HG02938 (cell line): ENCODE data around the gene GNS.
A peak's percentile ranks its signal among the peaks of the same experiment; 100 is the strongest.
"Not testable (repeated sequence)": the region's sequence is repeated elsewhere in the genome, so short reads cannot be mapped to it uniquely, and the experiment has no call there.

Source experiments
- ATAC-seq: cut with Tn5 transposase; IDR thresholded peaks from one replicate; pipeline ENCODE4 v1.9.1; 2021; ENCODE audit warnings: mild to moderate bottlenecking, moderate library complexity; ENCODE audit not compliant: unreplicated experiment

The GNS gene

DNA sequence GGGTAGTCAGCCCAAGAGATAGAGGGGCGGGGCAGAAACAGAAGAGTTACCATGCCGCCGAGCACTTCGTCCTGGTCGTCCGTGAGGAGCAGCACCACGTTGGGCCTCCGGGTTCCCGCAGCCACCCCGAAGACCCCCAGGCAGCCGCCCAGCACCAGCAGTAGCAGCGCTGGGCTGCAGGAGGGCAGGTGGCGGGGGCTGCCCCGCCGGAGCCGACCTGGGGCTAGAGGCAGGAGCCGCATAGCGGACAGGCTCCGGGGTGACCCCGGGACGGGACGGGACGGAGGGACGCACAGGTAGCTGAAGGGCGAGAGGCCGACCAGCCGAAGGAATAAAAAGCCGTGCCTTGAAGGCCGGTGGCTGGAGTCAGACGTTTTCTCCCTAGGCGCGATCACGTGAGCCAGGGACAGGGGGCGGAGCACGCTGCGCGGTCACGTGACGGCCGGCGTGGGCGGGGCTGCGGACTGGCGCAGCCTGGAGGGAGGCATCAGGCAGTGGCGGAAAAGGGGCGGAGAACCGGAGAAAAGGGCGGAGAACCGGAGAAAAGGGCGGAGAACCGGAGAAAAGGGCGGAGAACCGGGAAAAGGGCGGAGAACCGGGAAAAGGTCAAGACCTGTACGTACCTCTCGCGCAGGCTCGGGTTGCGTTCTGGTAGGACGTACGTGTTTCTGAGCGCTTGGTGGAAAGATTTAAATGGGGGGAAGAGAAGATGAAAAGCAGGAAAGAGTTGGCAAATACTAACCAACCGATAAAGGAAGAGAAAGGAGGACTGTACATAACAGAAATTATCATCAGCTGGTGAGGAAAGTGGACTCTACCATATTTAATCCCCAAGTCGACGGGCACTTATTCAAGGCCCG lies at the start of gene GNS:
Gene GNS (minus strand): TSS at position 372 of the 860 bp plus-strand sequence. CDS start 130 bp downstream, at position 242.
- peak; percentile 75 for ATAC-seq

DNA sequence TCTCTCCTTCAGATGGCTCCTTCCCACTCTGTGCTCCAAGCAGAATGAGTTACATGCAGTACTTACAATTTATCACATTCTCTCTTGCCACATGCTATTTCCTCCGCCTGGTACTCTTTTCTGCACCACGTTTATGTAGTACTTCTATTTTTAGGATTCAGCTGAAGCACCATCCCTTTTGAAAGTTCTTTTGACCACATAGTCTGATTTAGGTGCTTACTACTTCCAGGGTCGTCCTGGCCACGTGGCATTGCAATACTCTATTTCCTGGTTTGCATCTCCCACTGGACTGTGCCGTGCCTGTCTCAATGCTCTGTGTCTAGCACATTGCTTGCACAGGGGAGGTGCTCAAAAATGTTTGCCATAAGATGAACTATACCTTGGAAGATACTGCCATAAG lies 48.9 kb upstream of the GNS start:
- ATAC-seq: no peak

GRCh38 chr12:64806593-64807460 lies 47.6 kb upstream of the GNS start:
- no peak for ATAC-seq

DNA sequence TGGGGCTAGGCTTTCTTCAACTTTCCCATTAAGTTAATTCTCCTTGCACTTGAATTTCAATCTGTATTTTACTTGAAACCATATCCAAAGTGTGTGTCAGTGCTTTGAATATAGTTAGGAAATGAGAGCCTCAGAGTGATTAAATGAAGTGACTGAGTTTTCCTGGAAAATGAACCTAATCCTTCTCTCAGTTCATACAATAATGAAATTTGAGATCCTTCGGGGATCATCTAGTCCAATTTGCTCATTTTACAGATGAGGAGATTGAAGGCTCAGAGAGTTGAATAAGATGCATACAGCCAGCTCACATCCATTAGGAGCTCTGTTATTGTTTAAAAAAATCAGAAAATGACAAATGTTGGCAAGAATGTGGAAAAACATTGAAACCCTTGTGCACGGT lies 47.0 kb upstream of the GNS start:
- no peak for ATAC-seq

GRCh38 chr12:64802180-64802775 lies 43.1 kb upstream of the GNS start:
- ATAC-seq: not testable (repeated sequence)

DNA sequence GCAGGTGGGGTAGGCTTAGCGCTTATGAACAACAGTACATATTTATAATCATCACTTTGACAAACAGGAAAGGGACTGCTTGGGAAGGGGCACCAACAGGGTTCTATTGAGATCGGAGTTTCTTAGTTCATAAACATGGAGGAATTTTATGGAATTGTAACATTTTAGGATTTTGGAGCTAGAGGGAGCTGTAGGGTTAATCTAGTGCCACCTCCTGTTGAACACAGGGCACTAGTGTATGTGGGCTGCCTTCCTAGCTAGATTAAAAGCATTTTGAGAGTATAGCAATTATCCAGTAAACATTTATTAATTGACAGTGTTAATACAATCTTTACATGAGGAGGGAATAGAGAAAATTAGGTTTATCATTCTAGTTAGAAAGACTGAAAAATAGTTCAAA lies 42.2 kb upstream of the GNS start:
- no peak for ATAC-seq

DNA sequence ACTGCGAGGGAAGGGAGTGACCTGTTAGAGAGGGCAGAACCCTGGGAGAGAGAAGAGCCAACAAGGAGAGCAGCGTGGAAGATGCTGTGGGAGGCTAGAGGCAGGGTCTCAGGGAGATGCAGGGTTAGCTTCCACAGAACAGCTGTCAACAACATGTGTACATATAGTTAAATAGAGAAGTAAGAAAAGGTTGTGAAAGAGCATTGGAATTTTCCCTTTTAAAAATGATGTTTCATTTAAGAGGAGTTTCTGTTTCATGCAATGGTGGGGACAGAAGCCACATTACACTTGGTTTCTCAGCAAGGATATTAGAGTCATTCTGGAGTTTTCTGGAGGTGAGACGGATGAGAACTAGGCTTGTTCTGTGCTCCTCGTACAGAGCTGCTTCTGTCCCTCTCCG lies 41.4 kb upstream of the GNS start:
- ATAC-seq: peak; percentile 56

DNA sequence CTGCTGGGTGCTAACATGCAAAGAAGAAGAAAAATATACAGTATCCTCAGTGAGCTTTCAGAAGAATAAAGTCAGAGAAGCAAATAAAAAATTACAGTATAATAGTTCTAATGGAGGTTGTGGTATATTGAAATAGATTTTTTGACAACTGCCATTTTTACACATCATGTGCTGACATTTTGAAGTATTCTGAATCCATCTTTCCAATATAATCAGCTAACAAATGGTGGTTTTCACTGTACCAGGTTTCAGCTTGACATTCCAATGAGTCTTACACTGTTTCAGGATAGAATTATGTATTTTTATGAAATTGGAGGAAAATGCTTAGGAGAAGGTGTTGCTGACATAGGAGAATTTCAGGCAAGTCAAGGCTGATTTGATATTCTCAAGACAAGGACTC lies 39.0 kb upstream of the GNS start:
- ATAC-seq: no peak

- ATAC-seq: no peak
Measured at GRCh38 chr12:64797156-64797555, 38.0 kb upstream of the GNS start.

GRCh38 chr12:64796205-64796845 lies 37.1 kb upstream of the GNS start:
- peak; percentile 77 for ATAC-seq

DNA sequence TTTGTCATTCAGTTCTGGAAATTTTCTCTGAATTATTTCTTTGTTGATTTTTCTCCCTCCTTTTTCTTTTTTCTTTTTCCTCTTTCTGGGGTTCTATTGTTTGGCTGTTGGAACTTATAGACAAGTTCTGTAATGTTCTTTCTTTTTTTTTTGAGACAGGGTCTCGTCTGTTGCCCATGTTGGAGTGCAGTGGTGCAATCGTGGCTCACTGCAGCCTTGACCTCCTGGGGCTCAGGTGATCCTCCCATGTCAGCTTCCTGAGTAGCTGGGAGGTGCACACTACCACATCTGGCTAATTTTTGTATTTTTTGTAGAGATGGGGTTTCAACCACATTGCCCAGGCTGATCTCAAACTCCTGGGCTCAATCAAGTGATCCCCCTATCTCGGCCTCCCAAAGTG lies 35.1 kb upstream of the GNS start:
- ATAC-seq: no peak

DNA sequence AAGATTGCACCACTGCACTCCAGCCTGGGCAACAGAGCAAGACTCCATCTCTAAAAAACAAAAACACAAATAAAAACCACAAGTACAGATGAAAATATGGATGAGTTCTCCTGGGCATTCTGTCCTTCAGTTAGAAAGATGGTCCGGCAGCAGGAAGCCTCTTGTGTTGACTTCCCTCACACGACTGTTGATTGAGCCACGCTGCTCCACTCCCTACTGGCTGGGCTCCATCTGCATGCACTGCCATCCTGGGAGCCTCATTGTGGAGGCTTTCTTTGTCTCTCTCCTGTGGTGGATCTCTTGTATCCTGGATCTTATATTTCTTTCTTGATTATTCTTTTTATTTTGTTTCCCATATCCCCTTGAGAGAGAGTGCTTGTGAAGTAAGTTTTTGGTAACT lies 34.4 kb upstream of the GNS start:
- no peak for ATAC-seq

DNA sequence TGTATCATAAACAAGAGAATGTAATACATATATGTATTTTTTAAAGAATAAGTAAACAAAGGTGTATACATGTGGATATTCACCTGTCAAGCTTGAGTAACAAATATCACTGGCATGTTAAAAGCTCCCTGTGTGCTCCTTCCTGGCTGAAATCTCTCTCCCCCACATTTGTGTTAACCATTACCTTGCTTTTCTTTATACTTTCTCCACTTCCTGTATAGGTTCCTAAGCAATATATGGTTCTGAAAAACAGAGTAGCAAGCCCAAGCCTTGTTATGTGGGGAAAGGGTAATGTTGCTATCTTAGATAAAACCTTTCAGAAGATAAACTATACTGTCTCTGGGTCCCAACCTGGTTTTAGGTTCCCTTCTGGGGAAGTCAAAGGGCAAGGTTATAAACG lies 32.9 kb upstream of the GNS start:
- peak; percentile 68 for ATAC-seq

GRCh38 chr12:64791036-64791435 lies 31.8 kb upstream of the GNS start:
- ATAC-seq: no peak

GRCh38 chr12:64790166-64790565 lies 31.0 kb upstream of the GNS start:
- ATAC-seq: no peak

GRCh38 chr12:64785838-64786237 lies 26.6 kb upstream of the GNS start:
- no peak for ATAC-seq

- no peak for ATAC-seq
Measured at GRCh38 chr12:64782191-64782876, 23.1 kb upstream of the GNS start.

- no peak for ATAC-seq
Measured at GRCh38 chr12:64781280-64782190, 22.3 kb upstream of the GNS start.

DNA sequence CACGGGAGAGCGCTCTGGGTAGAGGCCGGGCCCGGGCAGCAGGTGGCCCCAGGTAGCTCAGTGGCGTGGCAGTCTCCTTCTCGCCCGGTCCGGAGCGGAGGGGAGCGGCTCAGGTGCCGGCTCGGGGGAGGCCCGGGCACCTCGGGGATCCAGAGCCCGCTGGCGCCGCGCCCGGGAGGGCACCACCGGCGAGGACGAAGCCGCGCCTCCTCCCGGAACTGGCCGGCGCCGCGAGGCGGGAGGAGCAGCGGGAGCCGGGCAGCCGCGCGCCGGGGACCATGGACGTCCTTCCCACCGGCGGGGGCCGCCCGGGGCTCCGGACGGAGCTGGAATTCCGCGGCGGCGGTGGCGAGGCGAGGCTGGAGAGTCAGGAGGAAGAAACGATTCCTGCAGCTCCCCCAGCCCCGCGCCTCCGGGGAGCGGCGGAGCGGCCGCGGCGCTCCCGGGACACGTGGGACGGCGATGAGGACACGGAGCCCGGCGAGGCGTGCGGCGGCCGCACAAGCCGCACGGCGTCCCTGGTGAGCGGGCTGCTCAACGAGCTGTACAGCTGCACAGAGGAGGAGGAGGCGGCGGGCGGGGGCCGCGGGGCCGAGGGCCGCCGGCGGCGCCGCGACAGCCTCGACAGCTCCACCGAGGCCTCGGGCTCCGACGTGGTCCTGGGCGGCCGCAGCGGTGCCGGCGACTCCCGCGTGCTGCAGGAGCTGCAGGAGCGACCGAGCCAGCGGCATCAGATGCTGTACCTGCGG lies 21.5 kb upstream of the GNS start:
- ATAC-seq: no peak
